Measurements from ENCODE around the gene LUC7L. TPM values are rescaled to one million over a fixed set of nuclear protein-coding genes. Genes with fewer than 3 reads are reported as not detected.

LUC7L gene
- total RNA-seq, 1 donor: 50.4 TPM

- DNase-seq (ENCODE audit: low read depth in 2 of 3, low spot score in 2 of 3): no peak
Measured at GRCh38 chr16:152141-153128, 76.8 kb downstream of the LUC7L start, which contains the start of gene HBZ. Gene HBZ, plus strand, starts transcription at chr16:152644. Its CDS starts 266 bp downstream, at chr16:152910.

DNA sequence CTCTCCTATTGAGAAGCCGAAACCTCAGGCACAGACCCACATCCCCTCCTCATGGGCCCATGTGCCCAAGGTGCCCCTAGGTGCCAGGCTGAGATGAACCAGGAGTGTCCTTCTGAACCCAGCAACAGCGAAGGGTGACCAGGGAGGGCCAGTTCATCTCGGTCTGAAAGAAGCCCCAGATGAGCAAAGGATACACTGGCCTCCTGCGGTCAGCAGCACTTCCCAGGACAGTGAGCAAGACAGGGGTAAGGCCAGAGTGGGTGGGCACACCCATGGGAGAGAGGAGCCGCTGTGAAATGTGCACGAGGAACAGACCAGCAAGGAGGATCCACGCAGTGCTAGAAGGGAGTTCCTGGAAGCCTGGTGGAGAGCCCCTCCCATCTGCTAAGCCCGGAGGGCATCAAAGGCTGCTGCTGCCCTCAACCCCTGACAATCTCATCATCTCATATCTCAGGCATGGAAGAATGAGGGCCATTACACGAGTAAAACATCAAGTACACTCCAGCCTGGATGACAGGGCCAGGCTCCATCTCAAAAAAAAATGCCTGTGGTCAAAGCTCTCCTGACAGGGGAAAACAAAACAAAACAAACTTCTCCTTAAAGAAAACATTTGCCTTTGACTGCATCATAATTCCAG lies 80.1 kb downstream of the LUC7L start:
- no peak for DNase-seq (ENCODE audit: low read depth in 2 of 3, low spot score in 2 of 3)

GRCh38 chr16:146646-147045 lies 82.6 kb downstream of the LUC7L start:
- no peak for DNase-seq (ENCODE audit: low read depth in 2 of 3, low spot score in 2 of 3)

GRCh38 chr16:144797-145252 lies 84.4 kb downstream of the LUC7L start:
- DNase-seq (ENCODE audit: low read depth in 2 of 3, low spot score in 2 of 3): no peak

DNA sequence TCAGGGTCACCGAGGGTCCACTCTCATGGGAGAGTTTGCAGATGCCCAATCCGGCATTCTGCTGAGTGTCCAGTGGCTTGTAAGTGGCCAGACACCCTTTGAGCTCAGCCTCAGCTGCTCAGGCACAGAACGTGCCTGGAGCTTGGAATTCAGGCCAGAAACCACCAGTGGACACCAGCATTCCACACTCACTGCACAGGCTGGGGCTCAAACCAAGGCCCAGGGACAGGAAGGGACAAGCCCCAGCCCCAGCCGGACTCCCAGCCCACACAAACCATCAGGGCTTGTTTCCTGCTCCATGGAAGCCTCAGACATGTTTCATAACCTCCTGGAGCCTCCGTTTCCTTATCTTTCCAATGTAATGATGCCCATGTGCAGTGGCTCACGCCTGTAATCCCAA lies 85.8 kb downstream of the LUC7L start:
- DNase-seq (ENCODE audit: low read depth in 2 of 3, low spot score in 2 of 3): no peak

- DNase-seq (ENCODE audit: low read depth in 2 of 3, low spot score in 2 of 3): no peak
Measured at GRCh38 chr16:143047-143446, 86.2 kb downstream of the LUC7L start.

DNA sequence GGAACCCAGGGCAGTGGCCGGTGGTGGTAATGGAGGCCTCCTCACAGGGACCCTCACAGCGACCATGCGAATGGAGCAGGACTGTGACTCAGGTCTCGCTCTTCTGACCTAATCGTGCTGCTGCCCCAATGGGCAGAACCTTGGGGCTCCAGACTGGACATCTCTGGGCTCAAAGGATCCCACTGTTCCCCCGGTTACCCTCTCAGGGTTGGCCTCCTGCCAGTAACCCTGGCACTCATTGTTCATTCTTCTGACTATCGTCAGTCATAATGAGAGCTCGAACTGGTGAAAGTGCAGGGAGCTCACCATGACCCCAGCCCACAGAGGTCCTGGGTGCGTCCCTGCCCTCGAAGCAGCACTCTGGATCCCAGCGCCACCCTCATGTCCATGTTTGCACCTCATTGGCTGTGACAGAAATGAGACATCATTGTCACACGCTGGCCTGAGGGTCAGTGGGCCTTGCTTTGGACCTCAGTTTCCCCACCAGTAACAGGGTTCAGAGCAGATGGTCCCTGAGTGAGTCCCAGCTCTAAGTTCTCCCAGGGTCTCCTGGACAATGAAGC lies 86.8 kb downstream of the LUC7L start:
- DNase-seq (ENCODE audit: low read depth in 2 of 3, low spot score in 2 of 3): no peak

DNA sequence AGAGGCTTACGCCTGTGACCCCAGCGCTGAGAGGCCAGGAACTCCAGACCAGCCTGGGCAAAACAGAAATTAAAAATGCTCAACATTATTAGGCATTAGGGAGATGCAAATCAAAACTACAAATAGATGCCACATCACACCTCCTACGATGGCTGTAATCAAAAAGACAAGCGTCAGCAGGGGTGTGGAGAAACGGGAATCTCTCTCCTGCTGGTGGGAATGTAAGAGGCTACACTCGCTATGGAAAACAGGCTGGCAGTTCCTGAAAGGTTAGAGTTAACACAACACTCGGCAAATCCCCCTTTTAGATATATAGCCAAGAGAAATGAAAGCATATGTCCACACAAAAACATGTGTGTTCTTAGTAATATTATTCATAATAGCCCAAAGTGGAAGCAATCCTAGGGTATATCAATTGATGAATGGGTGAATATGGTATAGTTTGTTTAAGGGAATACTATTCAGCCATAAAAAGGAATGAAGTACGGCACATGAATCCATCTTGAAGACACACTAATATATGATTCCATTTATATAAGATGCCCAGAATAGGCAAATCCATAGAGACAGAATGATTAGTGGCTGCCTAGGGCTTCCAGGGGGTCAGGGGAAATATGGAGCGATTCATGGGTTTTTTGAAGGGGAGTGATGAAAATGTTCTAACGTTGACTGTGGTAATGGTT lies 88.9 kb downstream of the LUC7L start:
- no peak for DNase-seq (ENCODE audit: low read depth in 2 of 3, low spot score in 2 of 3)

Small RNA genes within 50 kb of the gene (small RNA-seq; reads per million reads assigned to genes)
- gene RF00019: not detected

Other genes starting within 250 kb of the LUC7L start
- 9.4 TPM for gene POLR3K, start 175.8 kb downstream of the LUC7L start, total RNA-seq
- 12.4 TPM for gene SNRNP25, start 175.6 kb downstream of the LUC7L start, total RNA-seq
- 11.3 TPM for gene RHBDF1, start 156.8 kb downstream of the LUC7L start, total RNA-seq
- gene MPG, start 151.2 kb downstream of the LUC7L start, total RNA-seq: 194 TPM
- gene NPRL3, start 90.8 kb downstream of the LUC7L start, total RNA-seq: 36.9 TPM
- not detected for gene HBZ, start 76.8 kb downstream of the LUC7L start, total RNA-seq
- gene HBM, start 63.5 kb downstream of the LUC7L start, total RNA-seq: 1.3 TPM
- 169 TPM for gene HBA2, start 56.6 kb downstream of the LUC7L start, total RNA-seq
- gene HBA1, start 52.8 kb downstream of the LUC7L start, total RNA-seq: 192 TPM
- gene HBQ1, start 49.0 kb downstream of the LUC7L start, total RNA-seq: 3.8 TPM
- 47.4 TPM for gene FAM234A, start 5.4 kb upstream of the LUC7L start, total RNA-seq
- 1.3 TPM for gene RGS11, start 46.5 kb upstream of the LUC7L start, total RNA-seq
- 0.27 TPM for gene ARHGDIG, start 51.1 kb upstream of the LUC7L start, total RNA-seq
- 0.27 TPM for gene PDIA2, start 53.7 kb upstream of the LUC7L start, total RNA-seq
- 45.8 TPM for gene AXIN1, start 123.3 kb upstream of the LUC7L start, total RNA-seq
- gene MRPL28, start 141.1 kb upstream of the LUC7L start, total RNA-seq: 56.0 TPM
- 88.3 TPM for gene PGAP6, start 152.5 kb upstream of the LUC7L start, total RNA-seq
- 170 TPM for gene NME4, start 167.8 kb upstream of the LUC7L start, total RNA-seq
- gene DECR2, start 172.4 kb upstream of the LUC7L start, total RNA-seq: 13.5 TPM
- gene RAB11FIP3, start 196.2 kb upstream of the LUC7L start, total RNA-seq: 23.4 TPM